Heart right ventricle (tissue), 16 donors: Measurements from ENCODE around the gene TAGLN. TPM values are rescaled to one million over a fixed set of nuclear protein-coding genes. Genes with fewer than 3 reads are reported as not detected.

Experiments used
- ATAC-seq, 8 donors: fragments of 200-7000 bp; cut with Tn5 transposase; one replicate each; pipeline ENCODE4 v1.9.1; 2020; ENCODE audit warnings: mild to moderate bottlenecking in 8 of 8, moderate library complexity in 8 of 8, moderate number of reproducible peaks in 1 of 8
- DNase-seq, 2 donors: peaks; one replicate each; pipeline ENCODE4 v3.0.0-alpha.2; 2020
- H3K27ac ChIP-seq, 10 donors: fragments of 200-600 bp; sonication (generic) in 2 of 10; one replicate each; pipeline versions ENCODE4 v1.5.0 to v1.8.0; 2020 to 2022; ENCODE audit warnings: mild to moderate bottlenecking in 3 of 10
- H3K27me3 ChIP-seq, 7 donors: fragments of 200-600 bp; one replicate each; pipeline ENCODE4 v1.8.0; 2021 to 2022; ENCODE audit warnings: mild to moderate bottlenecking in 2 of 7
- H3K36me3 ChIP-seq, 9 donors: fragments of 200-600 bp; sonication (generic) in 1 of 9; one replicate each; pipeline versions ENCODE4 v1.5.0 to v1.8.0; 2020 to 2022; ENCODE audit warnings: mild to moderate bottlenecking in 2 of 9
- H3K4me1 ChIP-seq, 9 donors: fragments of 200-600 bp; sonication (generic) in 1 of 9; one replicate each; pipeline versions ENCODE4 v1.5.0 to v1.8.0; 2020 to 2022; ENCODE audit warnings: mild to moderate bottlenecking in 4 of 9
- H3K4me3 ChIP-seq, 10 donors: fragments of 200-600 bp; sonication (generic) in 2 of 10; one replicate each; pipeline versions ENCODE4 v1.5.0 to v1.8.0; 2020 to 2022; ENCODE audit warnings: mild to moderate bottlenecking in 7 of 10, moderate library complexity in 2 of 10
- H3K9me3 ChIP-seq, 11 donors: fragments of 200-600 bp in 10 of 11; sonication (generic) in 2 of 11; one replicate each; pipeline versions ENCODE4 v1.5.0 to v1.8.0; 2013 to 2022; ENCODE audit warnings: mild to moderate bottlenecking in 2 of 11, control low read depth in 1 of 11, moderate library complexity in 1 of 11
- WGBS, 2 donors: extraction: QIAGEN DNeasy Blood & Tissue Kit; methylation state at CpG; one replicate each; pipeline ENCODE4 v1.1.7; 2013; ENCODE audit warnings: inconsistent platforms in 1 of 2; 5-methylcytosine and 5-hydroxymethylcytosine counted together
- intact Hi-C, 10 donors: fragments of 100-400 bp; cut with DNase I; formaldehyde crosslinking; loops; one replicate each; pipeline versions ENCODE4 v1.11.1 to v1.14.2; 2022
- polyA plus RNA-seq, 2 donors: library from polyadenylated mRNA; stranded (reverse); fragments of 200-250 nt; gene quantifications; one replicate each; pipeline ENCODE4 v1.2.3, GENCODE V29; 2013
- total RNA-seq, 10 donors: library from RNA; stranded (reverse); fragmentation: NEBNext Ultra II Directional in 3 of 10; extraction: Animal tissue kit (Norgen Biotek cat#: 25700) in 3 of 10; gene quantifications; one replicate each; pipeline versions ENCODE4 v1.2.1 to v1.2.4, GENCODE V29; 2021 to 2023
- TF ChIP-seq, protein P1 (sequence below), 9 donors: fragments of 200-600 bp; sonication (generic) in 2 of 9; IDR thresholded peaks; one replicate each; pipeline versions ENCODE4 v1.5.0 to v1.8.0; 2021 to 2022; ENCODE audit warnings: antibody characterized with exemption in 9 of 9, mild to moderate bottlenecking in 5 of 9, moderate library complexity in 1 of 9
- donor health status: Arrhythmogenic right ventricular cardiomyopathy.
- donor health status: ischemic (EF 13 %, LVEDD 7.1; RV severe dilation, severe dysfunction).
- donor health status: healthy with polysubstance abuse.
- donor health status: DM: no; HTN: yes; CAD: no.
- donor health status: DM: no; HTN: no; CAD: no.
- donor health status: ischemic (EF 25% LVEDD 6.9; RV normal size, moderate dysfunction).
- donor health status: ischemic (EF 25% LVEDD 5.7; RV mildly dilated, moderate dysfunction).
- donor health status: healthy.
- donor health status: DM: yes; HTN: yes; CAD: no.
- donor health status: Ischemic cardiomyopathy.
- donor health status: ischemic (EF 35%, LVEDD 5.7; RV mildly dilated, moderate dysfunction).
- donor health status: nonischemic (EF 11% LVEDD 7.7; RV severe dilation, severe dysfunction).
- donor health status: DM: yes; HTN: yes; CAD: no.
- donor health status: PGD.
- donor health status: ischemic (EF 29% LVEDD 5.4; RV normal size, mild dysfunction).
- donor health status: nonischemic (EF 23%, LVEDD 6.1; RV moderate dilation, normal function).

The TAGLN gene
- total and polyA plus RNA-seq, 12 donors = 71.7 to 883 (median 108) TPM

DNA sequence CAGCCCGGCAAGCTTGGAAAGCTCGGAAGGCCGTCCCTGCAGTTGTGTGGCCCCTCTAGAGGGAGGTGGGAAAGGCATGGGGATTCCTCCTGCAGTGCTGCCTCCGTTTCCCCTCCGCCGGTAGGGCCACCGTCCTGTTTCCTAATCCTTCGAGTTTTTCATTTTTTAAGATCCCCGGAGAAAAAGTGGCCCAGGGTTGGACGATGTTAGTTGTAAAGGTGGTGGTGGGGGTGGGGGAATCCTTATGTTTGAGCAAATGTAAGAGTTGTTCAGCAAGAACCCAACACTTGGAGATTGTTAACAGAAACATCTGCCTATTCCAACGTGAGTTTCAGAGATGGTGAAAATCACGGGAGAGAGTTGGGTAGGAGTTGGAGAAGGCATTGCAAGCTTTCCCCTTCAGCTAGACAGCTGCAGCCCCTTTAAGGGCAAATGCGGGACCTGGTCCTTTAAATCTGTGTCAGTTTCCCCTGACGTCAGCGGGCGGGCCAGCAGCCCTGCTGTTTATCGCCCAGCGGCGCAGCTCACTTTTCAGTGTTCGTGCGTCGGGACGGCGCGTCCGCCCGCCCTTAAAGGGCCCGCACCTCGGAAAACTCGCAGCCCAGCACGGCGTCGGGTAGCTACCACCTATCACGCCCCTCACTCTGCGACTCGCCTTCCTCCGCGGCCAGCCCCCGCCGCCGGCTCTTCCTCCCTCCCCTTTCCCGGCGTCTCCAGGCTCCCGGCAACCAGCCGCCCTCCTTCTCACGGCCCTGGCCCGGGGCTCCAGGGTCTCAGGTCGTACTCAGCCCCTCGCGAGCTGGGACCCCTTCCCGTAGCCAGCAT lies 20.7 kb upstream of the TAGLN start, which contains the start of gene SIDT2:
SIDT2 (plus strand) TSS at position 534 of the 825 bp plus-strand sequence. CDS start 521 bp downstream, outside the sequence.
- Histone ChIP-seq H3K27ac (peak within 1 kb of the TSS; percentile 81 to 98 (median 96)), H3K4me1 (peaks cover 14 to 41% (median 32%) of the 10 kb centered on the region in 9 donors), H3K4me3 (peak within 1 kb of the TSS; percentile 80 to 100 (median 89)), H3K9me3 (no peaks in the 10 kb centered on the region), H3K27me3 (no peaks in the 10 kb centered on the region), H3K36me3 (peaks cover 0 to 21% (median 16%) of the 10 kb centered on the region in 9 donors)
- intact Hi-C loops = loop anchor here in 4 of 10 donors (2.0 to 5.0 kb wide), 5 partner anchors 30 to 44 kb away; partner anchors contain the start of gene PAFAH1B2 (in 1 of the 4)
- DNase-seq = peak; percentile 94 to 96
- TF ChIP-seq, protein P1, sequence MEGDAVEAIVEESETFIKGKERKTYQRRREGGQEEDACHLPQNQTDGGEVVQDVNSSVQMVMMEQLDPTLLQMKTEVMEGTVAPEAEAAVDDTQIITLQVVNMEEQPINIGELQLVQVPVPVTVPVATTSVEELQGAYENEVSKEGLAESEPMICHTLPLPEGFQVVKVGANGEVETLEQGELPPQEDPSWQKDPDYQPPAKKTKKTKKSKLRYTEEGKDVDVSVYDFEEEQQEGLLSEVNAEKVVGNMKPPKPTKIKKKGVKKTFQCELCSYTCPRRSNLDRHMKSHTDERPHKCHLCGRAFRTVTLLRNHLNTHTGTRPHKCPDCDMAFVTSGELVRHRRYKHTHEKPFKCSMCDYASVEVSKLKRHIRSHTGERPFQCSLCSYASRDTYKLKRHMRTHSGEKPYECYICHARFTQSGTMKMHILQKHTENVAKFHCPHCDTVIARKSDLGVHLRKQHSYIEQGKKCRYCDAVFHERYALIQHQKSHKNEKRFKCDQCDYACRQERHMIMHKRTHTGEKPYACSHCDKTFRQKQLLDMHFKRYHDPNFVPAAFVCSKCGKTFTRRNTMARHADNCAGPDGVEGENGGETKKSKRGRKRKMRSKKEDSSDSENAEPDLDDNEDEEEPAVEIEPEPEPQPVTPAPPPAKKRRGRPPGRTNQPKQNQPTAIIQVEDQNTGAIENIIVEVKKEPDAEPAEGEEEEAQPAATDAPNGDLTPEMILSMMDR (IDR thresholded peaks at IDR 0.05) = peak in 1 of 9 donors; percentile 5
- peak; percentile 93 to 97 (median 96) for ATAC-seq
- WGBS, 2 donors = 1 to 2% methylated on average over 51 of the region's 51 CpGs

DNA sequence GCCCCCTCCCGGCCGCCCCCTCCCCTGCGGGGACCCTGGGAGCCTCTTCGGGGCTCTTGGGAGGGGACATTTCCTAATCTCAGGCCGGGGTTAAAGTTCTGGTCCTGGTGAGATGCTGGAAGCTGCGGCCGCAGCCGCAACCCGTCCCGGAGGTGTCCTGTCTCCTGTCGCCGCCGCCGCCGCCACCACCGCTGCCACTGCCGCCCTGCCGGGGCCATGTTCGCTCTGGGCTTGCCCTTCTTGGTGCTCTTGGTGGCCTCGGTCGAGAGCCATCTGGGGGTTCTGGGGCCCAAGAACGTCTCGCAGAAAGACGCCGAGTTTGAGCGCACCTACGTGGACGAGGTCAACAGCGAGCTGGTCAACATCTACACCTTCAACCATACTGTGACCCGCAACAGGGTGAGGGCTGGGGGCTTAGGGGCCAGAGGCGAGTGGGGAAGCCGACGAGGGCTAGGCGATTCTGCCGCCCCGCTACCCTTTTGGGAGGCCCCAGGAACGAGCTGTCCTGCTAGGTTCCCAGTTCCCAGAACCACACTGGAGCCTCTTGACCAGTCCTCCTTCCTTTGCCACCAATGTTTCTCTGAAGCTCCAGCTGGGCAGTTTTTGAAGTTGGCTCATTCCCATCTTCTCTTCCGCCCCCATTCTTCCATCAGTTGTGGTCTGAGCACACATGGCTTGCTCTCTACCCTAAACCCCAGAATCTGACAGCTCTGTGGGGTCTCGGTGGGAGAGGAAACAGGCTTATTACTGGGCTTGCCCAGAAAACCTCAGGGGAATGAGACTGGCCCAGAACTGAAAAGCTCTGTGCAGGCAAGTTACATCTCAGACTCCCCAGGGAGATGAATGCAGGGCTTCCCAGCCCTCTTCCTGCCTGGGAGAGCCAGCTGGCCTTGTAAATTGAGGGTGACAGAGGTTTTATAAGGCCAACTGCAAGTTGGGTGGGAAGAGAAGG lies 19.8 kb upstream of the TAGLN start:
- peak overlapping the region; percentile 80 to 100 (median 89) for H3K4me3 ChIP-seq
- TF ChIP-seq, protein P1 (IDR thresholded peaks at IDR 0.05) = no peak
- peak; percentile 30 to 73 (median 53) for ATAC-seq
- H3K9me3 ChIP-seq = no peaks in the 10 kb centered on the region
- peaks cover 14 to 38% (median 31%) of the 10 kb centered on the region in 9 donors for H3K4me1 ChIP-seq
- H3K36me3 ChIP-seq = peaks cover 0 to 30% (median 23%) of the 10 kb centered on the region in 9 donors
- WGBS, 2 donors = 1% methylated on average over 34 to 39 of the region's 39 CpGs
- intact Hi-C loops = loop anchor here in 4 of 10 donors (2.0 to 5.0 kb wide), 5 partner anchors 31 to 43 kb away; partner anchors contain the start of gene PAFAH1B2 (in 1 of the 4)
- peak; percentile 53 to 63 for DNase-seq
- no peaks in the 10 kb centered on the region for H3K27me3 ChIP-seq
- peak overlapping the region; percentile 81 to 98 (median 96) for H3K27ac ChIP-seq

DNA sequence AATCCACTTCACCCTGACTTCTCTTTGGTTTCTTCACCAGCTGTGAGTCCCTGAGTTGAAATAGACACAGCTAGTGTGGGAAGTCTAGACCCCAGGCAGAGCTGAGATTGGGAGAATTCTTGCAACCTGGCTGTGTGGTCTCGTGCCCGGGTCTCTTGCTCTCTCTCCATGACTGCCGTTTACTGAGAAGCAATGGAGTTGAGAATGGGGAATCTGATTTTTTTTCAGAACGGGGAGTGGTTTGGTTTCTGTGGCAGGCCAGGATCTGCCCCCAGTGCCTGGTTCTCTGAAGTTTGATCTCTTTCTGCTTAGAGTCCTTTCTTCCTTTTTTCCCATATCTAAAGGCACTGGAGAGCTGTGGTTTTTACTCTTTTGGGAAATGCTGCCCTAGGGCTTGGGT lies 19.1 kb upstream of the TAGLN start:
- ATAC-seq = no peak
- Histone ChIP-seq H3K27me3 (no peaks in the 10 kb centered on the region), H3K27ac (peak overlapping the region in 9 of 10 donors; percentile 93 to 98 (median 96)), H3K4me3 (peak overlapping the region in 9 of 10 donors; percentile 80 to 100 (median 91)), H3K4me1 (peaks cover 14 to 38% (median 31%) of the 10 kb centered on the region in 9 donors), H3K9me3 (no peaks in the 10 kb centered on the region), H3K36me3 (peaks cover 0 to 35% (median 23%) of the 10 kb centered on the region in 9 donors)
- WGBS, 2 donors = 45 to 48% methylated on average over 4 of the region's 4 CpGs
- DNase-seq = no peak
- TF ChIP-seq, protein P1 (IDR thresholded peaks at IDR 0.05) = no peak
- intact Hi-C loops = loop anchor here in 7 of 10 donors (2.0 to 5.0 kb wide), 4 partner anchors 33 to 47 kb away; no protein-coding TSS in a partner anchor
